NB4 (cell line): ENCODE measurements around the gene CCDC187.

Source experiments
- CTCF ChIP-seq: IDR thresholded peaks from one replicate; pipeline ENCODE4 v1.5.1; 2012; ENCODE audit warnings: low read depth, low read length
- POLR2A ChIP-seq: IDR thresholded peaks from 2 replicates; pipeline ENCODE4 v1.6.1; 2011; ENCODE audit warnings: mild to moderate bottlenecking; ENCODE audit not compliant: insufficient read length; ENCODE audit errors: extremely low read depth

DNA sequence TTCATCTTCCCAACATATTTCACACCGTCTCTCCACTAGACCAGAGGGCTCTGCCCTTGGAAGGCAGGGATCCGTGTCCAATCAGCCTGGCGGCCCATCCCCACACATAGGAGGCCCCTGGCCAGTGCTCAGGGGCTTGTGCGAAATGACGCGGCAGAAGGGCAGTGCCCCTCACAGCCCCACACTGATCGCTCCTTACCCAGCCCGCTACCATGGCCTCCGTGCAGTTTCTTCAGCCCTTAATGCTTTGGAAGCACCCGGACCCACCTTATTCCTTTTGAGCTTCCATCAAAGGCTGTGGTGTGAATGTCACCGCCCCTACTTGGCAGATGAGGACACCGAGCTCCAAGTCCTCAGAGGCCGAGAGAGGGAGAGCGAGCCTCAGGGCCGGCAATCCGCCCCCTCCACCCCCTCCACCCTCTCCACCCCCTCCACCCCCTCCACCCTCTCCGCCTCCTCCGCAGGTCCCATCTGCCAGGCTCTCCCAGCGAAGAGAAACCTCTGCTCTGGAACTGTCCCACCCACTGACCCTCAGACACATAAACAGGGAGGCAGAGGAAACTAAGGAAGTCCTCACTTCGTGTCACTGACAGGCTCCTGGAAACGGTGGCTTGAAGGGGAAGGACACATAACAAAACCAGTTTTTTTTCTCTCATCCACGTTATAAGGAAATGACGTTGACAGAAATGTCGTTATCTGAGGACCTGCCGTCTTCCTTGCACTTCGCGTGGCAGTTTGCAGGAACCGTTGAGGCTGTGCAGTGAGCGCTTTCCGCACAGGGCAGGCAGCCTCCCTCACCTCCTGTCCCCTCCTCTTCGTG is 72.2 kb downstream of the CCDC187 start:
- TF ChIP-seq CTCF: no peak
- no peak for TF ChIP-seq POLR2A
